ENCODE results near the gene HTRA2.

HTRA2 gene

DNA sequence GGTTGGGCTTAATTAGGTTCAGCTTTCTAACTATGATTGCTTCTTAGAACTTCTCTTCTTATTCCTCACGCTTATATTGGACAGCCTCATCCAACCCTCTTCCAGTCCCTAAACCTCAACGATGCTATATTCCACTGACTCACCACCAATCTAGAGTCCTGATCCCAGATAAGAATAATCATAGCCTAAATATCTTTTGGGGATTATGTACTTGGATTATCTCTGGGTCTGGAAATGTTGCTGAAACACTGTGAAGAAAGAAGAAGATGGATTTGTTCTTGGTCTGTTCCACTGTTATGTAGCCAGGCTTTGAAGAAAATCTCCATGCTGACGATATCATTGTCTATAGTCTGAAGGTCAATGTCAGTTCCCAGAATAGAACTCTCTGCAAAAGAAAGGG, 51.7 kb downstream of the HTRA2 start:
- no peak overlapping the region for H3K4me3 ChIP-seq (ENCODE audit: low read depth, low read length)
- TF ChIP-seq, protein P1, sequence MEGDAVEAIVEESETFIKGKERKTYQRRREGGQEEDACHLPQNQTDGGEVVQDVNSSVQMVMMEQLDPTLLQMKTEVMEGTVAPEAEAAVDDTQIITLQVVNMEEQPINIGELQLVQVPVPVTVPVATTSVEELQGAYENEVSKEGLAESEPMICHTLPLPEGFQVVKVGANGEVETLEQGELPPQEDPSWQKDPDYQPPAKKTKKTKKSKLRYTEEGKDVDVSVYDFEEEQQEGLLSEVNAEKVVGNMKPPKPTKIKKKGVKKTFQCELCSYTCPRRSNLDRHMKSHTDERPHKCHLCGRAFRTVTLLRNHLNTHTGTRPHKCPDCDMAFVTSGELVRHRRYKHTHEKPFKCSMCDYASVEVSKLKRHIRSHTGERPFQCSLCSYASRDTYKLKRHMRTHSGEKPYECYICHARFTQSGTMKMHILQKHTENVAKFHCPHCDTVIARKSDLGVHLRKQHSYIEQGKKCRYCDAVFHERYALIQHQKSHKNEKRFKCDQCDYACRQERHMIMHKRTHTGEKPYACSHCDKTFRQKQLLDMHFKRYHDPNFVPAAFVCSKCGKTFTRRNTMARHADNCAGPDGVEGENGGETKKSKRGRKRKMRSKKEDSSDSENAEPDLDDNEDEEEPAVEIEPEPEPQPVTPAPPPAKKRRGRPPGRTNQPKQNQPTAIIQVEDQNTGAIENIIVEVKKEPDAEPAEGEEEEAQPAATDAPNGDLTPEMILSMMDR (IDR thresholded peaks at IDR 0.05; ENCODE audit: low read depth, low read length), result no peak

DNA sequence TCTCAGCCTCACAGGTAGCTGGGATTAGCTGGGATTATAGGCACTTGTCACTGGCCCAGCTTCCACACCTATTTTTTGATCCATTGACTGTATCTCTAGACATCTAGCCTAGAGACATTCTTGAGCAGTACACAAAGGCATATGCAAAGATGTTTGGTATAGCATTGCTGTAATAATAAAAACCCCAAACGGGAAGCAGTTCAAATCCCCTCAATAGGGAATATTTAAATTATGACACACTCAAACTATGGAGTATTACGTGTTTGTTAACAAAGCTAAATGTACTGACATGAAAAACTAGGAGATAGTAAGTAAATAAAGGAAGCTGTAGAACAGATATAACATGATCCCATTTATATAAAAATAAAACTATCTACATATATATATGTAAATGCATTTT, 52.5 kb downstream of the HTRA2 start:
- H3K4me3 ChIP-seq (ENCODE audit: low read depth, low read length), result no peak overlapping the region

More for the DNA sequence above, 52.5 kb downstream of the HTRA2 start:
- TF ChIP-seq, protein P1 (IDR thresholded peaks at IDR 0.05; ENCODE audit: low read depth, low read length), result no peak
